Raji (cell line): ENCODE measurements around the gene RABGGTA.

Experiments used
- POLR2A ChIP-seq: IDR thresholded peaks from 2 replicates; pipeline ENCODE4 v1.6.1; 2011; ENCODE audit warnings: low read depth, low read length, control low read depth; ENCODE audit not compliant: insufficient read depth

The RABGGTA gene

GRCh38 chr14:24260026-24260779 is 11.2 kb downstream of the RABGGTA start:
- no peak for TF ChIP-seq POLR2A

GRCh38 chr14:24259282-24260025 is 11.9 kb downstream of the RABGGTA start:
- no peak for TF ChIP-seq POLR2A

GRCh38 chr14:24258548-24259265 is 12.7 kb downstream of the RABGGTA start:
- no peak for TF ChIP-seq POLR2A

- no peak for TF ChIP-seq POLR2A
These were observed 13.3 kb downstream of the RABGGTA start for GRCh38 chr14:24258119-24258518.

GRCh38 chr14:24256960-24257359 is 14.4 kb downstream of the RABGGTA start:
- TF ChIP-seq POLR2A, result no peak

- no peak for TF ChIP-seq POLR2A
These were observed 15.3 kb downstream of the RABGGTA start for GRCh38 chr14:24255931-24256711.

- no peak for TF ChIP-seq POLR2A
These were observed 16.0 kb downstream of the RABGGTA start for GRCh38 chr14:24255438-24255837.

- TF ChIP-seq POLR2A, result no peak
These were observed 16.6 kb downstream of the RABGGTA start for GRCh38 chr14:24254630-24255392.

GRCh38 chr14:24253936-24254335 is 17.5 kb downstream of the RABGGTA start:
- TF ChIP-seq POLR2A, result no peak

GRCh38 chr14:24252289-24253124 is 18.9 kb downstream of the RABGGTA start:
- TF ChIP-seq POLR2A, result no peak

- no peak for TF ChIP-seq POLR2A
These were observed 19.5 kb downstream of the RABGGTA start for GRCh38 chr14:24251880-24252288.

GRCh38 chr14:24250354-24250753 is 21.0 kb downstream of the RABGGTA start:
- TF ChIP-seq POLR2A, result no peak

GRCh38 chr14:24249230-24250021 is 22.0 kb downstream of the RABGGTA start:
- TF ChIP-seq POLR2A, result no peak
